ENCODE results near the gene MASTL.

- TF ChIP-seq CTCF (IDR thresholded peaks at IDR 0.05): no peak
- TF ChIP-seq POLR2AphosphoS5 (IDR thresholded peaks at IDR 0.05; ENCODE audit: low read depth, low read length): no peak
- TF ChIP-seq TCF7L2 (IDR thresholded peaks at IDR 0.05; ENCODE audit: low read depth, low read length): no peak
- TF ChIP-seq REST (IDR thresholded peaks at IDR 0.05; ENCODE audit: insufficient read depth in 1 of 2, low read depth in 2 of 2, low read length in 1 of 2): no peak
Observed at GRCh38 chr10:27143686-27144085, 11.5 kb upstream of the MASTL start.
